GM21447 (cell line): Measurements from ENCODE around the gene TLL2.

Source experiments
- ATAC-seq: cut with Tn5 transposase; IDR thresholded peaks from one replicate; pipeline ENCODE4 v1.9.1; 2021; ENCODE audit not compliant: unreplicated experiment

The TLL2 gene

GRCh38 chr10:96334616-96335526 is 178.9 kb downstream of the TLL2 start:
- no peak for ATAC-seq

DNA sequence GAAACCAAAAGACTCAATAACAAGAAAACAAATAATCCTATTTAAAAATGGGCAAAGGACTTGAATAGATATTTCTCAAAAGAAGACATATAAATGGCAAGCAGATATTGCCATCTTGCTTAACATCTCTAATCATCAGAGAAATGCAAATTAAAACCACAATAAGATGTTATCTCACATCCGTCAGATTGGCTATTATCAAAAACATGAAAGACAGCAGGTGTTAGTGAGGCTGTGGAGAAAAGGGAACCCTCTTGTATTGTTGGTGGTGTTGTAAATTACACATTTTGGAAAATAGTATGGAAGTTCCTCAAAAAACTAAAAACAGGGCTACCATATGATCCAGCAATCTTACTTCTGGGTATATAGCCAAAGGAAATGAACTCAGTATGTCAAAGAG is 180.6 kb downstream of the TLL2 start:
- no peak for ATAC-seq

DNA sequence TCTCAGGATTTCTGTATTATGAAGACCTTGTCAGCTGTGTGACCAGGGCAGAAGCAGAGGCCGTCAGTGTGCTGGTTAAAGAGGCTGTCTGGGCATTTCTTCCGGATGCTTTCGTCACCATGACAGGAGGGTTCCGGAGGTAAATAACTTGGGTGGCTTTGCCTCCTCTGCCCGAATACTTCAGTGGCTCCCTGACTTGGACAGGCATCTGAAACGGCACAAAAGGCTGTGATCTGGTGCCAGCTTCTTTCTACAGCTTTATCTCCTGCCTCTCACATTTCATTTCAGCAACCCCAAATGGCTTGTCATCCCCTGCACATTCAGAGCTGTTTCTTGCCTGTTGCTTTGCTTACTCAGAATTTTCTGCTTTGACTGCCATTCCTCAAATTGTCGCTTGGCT is 186.3 kb downstream of the TLL2 start:
- no peak for ATAC-seq

- peak; percentile 98 for ATAC-seq
Measured at GRCh38 chr10:96325719-96326373, 187.9 kb downstream of the TLL2 start.

DNA sequence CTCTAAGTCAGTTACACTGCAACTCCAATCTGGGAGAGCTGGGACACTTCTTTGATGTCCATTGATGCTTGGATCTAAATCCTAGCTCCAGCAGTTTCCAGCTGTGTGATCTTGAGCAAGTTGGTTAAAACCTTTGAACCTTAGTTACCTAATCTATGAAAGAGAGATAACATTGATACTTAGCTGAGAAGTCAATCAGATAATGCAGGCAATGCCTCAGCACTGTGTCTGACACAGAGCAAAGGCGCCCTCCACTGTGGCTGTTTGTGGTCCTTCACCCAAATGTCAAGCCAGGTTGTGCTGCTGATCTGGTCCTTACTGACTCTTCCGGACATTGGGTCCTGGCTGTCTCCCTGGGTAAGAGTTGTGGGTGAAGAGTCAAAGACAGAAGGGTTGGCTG is 189.3 kb downstream of the TLL2 start:
- no peak for ATAC-seq

- no peak for ATAC-seq
Measured at GRCh38 chr10:96322275-96322674, 191.5 kb downstream of the TLL2 start.

DNA sequence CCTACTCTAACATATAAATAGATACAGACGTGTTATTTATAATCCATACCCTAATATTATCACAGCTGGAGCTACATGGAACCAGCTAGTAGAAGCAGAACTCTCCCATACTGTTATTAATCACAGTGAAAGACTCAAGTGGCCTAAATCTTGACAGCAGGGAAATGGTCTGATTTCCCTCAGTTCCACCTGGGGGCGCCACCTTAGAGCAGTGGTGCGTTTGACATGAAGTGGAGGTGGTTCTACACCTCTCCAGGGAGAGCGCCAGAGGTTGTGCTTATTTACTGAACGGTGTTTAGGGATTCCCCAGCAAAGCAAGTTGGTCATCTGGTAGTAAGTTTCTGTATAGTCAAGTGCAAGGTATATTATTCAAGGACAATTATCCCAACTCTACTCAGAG is 191.9 kb downstream of the TLL2 start:
- no peak for ATAC-seq

DNA sequence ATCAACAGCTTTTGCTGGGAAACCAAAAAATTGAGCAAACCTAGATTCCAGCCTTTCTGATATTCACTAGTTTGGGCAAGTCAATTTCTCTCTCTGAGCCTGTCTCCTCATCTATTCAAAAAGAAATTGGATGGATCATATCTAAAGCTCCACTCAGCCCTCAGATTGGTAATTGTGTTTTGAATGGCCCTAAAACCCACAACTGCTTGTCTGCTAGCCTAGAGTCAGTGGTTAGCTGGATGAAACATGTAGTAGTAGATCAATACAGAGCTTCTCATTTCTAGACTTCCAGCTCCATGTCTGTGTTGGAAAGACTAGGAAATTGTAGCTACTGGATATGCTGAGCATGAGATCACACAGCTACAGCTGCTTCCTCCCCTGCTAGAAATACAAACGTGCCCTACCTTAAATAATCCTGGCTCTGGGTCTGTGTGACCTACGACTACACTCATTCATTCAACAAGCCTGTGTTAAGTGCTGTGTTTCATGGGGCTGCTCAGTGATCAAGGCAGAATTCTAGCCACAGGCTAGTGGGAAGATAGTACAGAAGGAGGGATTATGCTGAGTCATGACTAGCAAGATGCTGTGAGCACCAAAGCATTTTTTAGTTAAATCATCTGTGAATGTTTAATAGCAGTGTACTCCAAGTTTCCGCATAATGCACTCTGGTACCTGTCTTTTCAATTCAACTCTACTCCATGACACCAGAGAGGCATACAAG is 193.8 kb downstream of the TLL2 start:
- ATAC-seq: no peak

DNA sequence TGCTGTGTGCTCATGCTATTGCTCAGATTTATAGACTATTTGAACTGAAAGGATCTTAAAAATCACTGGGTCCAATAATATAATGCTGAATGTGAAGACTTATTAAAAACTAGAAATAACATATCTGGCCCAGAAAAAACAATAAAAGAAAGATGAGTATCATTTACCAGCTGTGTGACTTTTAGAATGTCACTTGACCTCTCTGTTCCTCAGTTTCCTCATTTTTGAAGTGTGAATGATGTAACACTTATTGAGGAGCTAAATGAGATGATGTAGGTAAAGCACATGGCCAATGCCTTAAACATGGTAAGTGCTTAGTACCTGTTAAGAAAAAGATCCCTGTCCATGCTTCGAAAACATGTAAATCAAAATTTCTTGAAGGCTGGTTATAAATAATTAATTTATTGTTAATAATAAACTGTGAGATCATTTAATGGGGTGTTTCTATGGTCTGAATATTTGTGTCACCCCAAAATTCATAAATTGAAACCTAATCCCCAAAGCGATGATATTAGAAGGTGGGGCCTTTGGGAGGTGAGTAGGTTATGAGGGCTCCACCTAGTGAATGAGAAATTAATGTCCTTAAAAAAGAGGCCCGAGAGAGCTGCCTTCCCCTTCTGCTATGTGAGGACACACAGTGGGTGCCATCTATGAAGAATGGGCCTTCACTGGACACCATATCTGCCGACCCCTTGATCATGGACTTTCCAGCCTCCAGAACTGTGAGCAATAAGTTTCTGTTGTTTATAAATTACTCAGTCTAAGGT is 196.5 kb downstream of the TLL2 start:
- no peak for ATAC-seq
